Activated naive CD4-positive, alpha-beta T cell treated with anti-CD3 and anti-CD28 coated beads, Interleukin-2, amount 50 U/mL, for 16 hours (primary cell): ENCODE measurements around the gene STAG2.

ENCODE experiments used
- DNase-seq: peaks from one replicate; pipeline ENCODE4 v3.0.0-alpha.2; 2020

Gene STAG2

DNA sequence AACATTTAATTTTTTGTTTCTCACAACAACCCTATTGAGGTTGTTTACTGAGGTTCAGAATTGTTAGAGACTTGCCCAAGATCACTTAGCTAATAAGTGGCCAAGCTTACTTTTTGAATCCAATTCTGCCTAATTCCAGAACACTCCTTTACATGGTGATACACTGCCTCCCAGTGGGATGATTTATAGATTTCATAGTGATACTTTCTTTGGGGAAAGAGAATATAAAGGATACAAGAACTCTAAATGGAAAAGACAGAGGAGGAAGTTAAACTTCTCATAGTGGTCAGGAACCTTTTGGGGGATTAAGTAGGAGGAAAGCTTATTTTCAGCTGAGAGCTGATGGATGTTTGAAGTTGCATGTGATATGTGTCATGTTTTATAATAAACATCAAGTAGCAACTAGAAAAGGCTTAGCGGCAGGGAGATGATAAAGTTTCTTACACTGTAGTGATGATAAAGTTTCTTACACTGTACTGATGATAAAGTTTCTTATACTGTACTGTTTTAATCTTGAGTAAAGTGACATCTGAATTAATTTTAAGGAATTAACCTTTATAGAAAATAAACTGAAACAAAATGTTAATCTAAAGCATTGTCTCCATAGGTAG, 15.3 kb downstream of the STAG2 start:
- no peak for DNase-seq

DNA sequence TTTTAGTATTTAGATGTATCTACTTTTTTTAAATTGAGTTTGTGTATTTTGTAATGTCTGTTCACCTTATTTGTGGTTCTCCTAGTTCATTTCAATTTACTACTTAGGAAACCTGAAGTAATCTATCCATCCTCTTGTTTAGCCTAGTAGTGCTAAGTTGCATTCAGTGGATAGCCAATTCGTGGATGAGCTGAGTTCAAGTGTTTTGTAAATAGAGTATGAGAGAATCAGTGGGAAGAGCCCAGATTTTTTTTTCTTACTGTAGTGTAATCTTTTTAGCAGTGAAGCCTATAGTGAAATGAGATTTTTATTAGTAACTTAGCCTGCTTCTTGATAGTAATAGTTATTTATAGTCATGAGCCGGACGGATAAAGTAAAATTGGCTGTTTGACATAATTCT, 21.7 kb downstream of the STAG2 start:
- no peak for DNase-seq

DNA sequence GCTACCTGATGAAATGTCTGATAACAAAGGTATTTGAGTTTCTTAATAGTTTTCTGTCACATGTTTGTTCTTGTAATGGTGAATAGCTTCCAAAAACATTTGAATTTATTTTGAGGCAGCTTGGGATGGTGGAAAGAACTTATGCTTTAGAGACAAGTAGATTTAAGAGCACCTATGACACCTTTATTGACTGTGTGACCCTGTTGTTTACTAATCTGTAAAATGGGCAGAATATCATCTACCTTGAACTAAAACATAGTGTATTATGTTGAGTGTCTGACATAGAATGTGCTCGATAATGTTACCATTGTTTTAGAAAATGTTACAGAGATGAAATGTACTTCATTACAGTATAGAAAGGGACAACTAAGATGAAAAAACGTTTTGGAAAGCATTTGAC, 24.9 kb downstream of the STAG2 start:
- DNase-seq: no peak

DNA sequence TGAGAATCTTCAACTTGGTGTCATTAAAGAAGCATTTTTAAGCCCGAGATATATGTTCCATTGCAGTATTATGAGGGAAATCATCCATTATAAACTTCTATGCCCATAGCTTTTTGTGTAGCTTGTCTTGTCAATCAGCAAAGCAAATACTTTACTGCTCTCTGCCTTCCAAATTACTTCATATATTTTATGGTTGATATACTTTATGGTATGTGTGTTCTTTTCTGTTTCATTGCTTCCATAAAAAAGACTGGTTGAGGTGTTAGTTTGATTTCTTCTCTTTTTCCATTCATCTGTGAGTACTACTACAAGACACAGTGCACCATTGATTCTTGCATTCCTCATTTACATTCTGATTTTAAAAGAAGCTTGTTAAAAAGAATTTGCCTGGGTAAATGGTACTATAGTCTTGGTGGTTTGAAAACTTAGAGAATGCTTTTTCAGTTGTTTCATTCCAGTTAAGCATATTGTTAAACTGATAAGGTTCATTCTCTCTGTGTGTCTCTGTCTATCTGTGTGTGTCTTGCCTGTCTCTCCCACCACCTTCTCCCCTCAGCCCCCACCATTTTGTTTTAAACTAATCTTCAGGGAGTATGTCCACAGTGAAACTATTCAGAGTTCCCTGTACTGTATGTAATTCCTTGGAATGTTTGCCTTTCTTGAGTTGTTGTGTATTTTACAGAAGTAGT, 27.1 kb downstream of the STAG2 start:
- DNase-seq: no peak

DNA sequence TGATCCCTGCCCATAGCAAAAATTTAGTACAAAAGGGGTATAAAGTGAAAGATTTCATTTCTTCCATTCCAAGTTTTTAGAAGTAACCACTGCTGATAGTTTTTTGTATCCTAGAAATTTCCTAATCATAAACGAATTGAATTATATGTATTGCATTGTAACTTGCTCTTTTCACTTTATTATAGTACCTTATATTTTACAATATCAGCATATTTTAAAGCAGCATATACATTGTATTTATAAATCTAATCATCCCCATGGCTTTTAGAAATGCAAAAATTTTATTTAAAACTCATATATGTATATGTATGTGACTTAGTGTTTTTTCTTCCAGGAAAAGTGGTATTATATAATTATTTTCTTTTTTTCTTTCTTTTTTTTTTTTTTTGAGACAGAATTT, 27.7 kb downstream of the STAG2 start:
- DNase-seq: no peak

DNA sequence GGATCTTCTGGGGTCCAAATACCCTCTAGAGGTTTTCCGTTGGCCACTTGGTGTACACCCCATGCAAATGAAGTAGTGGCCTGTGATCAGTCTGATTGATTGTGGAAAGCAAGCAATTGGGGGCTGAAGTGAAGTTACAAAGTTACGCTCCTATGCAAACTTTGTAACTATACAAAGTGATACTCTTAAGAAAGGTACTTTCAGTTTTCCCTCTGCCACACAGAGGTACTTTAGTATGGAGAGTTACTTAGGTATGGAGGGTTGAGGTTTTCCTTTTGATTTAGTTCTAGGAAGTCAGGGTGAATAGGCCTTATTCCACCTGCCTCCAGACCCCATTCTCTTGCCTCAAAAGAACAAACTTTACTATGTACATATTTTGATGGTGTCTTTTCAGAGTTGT, 28.7 kb downstream of the STAG2 start:
- no peak for DNase-seq

DNA sequence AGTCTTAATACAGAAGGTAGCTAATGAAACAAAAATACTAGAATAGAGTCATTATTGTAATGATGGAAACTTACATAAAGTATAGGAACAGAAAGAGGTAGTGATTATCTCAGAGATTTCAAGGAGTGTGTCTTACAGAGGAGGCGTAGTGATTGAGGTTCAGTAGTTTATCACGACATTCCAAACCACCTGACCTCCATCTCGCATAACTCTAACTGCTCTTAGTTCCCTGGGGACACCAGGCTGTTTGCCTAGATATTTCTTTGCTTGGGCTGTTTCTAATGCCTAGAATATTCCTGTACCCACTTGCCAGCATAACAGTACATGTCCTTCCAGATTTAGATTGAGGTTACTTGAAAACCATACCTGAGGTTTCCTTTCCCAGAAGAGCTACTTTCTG, 29.1 kb downstream of the STAG2 start:
- DNase-seq: no peak

DNA sequence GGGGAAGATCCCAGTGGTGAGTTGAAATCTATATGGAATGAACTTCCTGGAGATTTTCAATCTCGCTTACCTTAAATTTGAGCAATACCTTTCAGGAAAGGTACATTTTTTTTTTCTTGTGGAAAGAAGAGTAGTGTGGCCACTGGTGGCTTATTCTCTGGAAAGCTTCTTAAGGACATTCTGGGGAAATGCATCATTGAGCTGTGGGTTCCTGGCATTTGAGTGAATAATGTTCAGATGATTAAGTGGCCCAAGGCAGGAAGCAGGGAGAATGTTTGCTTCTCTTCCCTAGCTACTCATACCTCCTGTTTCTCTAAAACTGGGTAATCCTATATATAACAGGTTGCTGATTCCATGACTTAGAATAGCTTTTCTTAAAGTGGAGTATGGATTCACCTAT, 31.8 kb downstream of the STAG2 start:
- DNase-seq: no peak

DNA sequence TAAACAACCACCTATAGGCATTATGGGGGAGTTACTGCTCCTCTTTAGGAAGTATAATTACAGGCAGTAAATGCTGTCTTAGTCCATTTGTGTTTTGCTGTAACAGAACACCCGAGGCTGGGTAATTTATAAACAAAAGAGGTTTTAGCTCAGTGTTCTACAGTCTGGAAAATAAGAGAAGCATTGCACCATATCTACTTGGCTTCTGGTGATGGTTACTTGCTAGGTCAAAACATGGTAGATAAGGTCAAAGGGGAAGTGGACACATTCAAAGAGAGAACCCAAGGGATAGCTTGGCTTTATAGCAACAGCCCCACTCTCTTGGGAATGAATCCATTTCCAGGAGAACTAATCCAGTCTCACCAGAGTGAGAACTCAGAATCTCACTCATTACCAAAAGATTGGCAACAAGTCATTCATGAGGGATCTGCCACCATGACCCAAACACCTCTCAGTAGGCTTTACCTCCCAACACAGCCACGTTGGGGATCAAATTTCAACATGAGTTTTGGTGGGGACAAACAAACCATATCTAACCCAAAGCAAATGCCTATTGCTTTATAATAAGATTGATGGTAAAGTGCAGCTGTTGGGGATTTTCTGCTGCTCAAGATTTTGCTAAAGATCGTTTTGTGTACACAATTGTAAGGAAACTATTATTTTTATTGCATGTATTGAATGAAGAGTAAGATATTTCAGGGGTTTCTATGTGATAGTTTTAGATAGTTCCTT, 32.6 kb downstream of the STAG2 start:
- no peak for DNase-seq

DNA sequence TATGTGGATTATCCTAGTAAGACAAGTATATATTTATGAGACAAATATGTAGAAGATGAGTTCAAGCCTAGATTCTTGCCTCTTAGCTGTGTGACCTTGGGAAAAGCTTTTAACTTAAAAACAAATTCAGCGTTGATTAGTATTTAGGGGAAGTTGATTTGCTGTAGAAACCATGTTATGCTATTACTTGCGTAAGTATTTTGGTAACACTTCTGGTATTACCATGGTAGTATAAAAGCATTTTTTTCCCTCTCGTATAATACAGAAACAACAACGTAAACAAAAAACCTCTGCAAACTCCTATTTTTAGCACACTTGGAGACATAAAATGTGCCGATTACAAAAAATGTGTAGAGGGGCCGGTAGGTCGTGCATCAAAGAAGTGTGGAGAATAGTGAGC, 33.2 kb downstream of the STAG2 start:
- no peak for DNase-seq

DNA sequence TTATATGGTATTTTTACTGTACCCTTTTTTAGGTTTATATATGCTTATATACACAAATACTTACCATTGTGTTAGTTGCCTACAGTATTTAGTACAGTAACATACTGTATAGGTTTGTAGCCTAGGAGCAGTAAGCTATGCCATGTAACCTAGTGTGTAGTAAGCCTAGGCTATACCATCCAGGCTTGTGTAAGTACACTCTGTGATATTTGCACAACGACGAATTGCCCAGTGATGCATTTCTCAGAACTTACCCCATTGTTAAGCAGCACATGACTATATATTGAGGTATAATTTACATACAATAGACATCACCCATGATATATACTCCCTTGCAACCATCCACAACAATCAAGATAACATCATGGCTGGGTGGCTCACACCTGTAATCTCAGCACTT, 40.1 kb downstream of the STAG2 start:
- DNase-seq: no peak

DNA sequence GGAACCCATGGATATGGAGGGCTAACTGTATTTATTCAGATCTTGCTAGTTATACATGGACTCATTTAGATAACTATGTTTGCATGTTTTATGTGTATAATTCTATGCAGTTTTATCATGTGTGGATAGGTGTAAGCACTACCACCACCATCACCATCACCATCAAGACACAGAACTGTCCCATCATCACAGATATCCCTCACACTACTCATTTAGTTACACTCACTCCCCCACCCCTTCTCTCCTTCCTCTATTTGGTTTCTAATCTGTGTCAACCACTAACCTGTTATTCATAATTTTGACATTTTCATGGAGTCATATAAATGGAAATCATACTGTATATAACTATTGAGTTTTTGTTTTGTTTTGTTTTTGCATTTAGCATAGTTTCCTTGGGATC, 43.7 kb downstream of the STAG2 start:
- DNase-seq: no peak

DNA sequence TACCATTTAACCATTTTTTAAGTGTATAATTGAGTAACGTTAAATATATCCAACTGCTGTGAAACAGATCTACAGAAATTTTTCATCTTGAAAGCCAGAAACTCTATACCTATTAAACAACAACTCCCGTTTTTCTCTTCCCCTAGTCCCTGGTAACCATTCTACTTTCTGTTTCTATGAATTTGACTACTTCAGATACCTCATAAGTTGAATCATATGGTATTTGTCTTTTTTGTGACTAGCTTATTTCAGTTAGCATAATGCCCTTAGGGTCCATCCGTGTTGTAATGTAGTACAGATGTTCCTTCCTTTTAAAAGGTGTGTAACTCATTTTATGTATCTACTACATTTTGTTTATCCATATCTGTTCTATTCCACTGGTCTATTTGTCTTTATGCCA, 48.7 kb downstream of the STAG2 start:
- no peak for DNase-seq

DNA sequence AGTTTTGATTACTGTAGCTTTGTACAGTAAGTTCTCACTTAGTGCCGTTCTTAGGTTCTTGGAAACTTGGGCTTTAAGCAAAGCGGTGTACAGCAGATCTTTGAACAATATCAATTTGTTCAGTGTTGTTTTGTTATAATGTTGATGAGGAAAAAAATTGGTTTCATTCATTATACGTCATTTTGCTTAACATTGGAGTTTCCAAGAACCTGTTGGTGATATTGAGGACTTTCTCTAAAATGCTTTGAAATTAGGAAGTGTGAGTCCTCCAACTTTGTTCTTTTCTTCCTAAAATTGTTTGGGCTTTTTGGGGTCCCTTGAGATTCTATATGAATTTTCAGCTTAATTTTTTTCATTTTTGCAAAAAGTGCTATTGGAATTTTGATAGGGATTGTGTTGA, 49.1 kb downstream of the STAG2 start:
- no peak for DNase-seq

DNA sequence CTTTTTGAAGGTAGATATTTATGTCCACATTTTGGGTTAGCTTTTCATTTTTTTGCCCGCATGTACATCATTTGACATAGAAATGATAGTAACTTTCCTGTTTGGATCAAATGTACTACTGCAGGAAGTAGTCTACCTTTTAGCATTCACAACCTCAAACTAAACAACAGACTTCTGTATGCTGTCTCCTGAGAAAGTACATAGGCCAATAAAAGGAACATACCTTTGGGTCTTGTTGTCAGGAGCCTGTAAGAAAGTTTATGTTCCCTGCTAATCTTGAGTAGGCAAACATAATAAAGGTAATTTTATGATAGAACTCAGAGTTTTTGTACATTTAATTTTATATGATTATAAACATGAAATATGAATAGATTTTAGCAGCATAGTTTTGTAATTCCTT, 54.2 kb downstream of the STAG2 start:
- no peak for DNase-seq

DNA sequence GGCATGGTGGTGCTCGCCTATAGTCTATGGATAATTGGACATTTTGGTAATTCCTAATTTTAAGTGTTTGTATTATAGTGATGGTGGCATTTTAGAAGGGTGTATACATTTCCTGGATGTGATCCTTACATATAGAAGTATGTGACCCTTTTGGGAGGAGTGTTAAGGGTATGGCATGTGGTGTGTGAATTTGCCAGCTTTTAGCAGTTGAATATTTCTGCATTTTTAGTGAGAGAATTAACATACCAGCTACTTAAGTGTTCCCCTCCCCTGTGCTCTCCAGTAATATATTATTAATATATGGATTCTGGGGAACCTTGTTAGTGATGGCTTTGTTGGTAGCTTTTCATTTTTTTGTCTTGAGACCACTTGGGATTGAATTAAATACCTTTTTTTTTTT, 55.3 kb downstream of the STAG2 start:
- DNase-seq: no peak

DNA sequence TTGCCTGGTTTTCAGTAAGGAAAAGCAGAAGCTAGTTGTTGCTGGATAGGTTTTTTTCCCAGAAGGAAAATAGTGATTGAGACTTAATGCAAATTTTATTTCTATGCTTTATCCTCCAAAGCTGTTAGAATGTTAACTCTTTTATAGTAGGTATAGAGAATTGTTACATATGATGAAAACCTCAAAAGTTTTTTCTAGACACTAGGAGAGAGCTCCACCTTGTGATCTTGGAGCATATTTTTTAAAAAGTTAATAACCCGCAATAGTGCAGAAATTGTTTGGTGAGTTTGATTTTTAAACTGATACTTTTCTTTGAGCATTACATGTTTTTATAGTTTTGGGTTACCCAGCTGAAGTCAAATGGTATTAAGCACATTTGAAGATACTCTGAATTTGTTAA, 56.5 kb downstream of the STAG2 start:
- no peak for DNase-seq

DNA sequence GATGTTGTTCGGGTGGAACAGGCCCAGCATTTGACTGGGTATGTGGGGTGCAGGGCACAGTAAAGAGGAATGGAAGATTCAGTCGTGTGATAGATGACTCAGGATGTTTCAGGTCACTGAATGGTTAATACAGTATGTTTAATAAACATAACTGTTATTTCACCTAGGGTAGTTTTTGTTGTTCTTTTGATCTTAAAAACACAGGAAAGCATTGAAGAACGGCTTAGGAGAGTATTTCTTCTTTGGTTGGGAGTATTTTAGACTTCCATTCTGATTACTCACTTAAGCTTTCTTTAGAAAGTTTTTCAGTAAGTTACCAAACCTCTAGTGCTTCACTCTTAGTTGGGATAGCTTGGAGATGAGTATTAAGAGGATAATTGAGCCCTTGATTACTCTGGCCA, 62.3 kb downstream of the STAG2 start:
- no peak for DNase-seq

DNA sequence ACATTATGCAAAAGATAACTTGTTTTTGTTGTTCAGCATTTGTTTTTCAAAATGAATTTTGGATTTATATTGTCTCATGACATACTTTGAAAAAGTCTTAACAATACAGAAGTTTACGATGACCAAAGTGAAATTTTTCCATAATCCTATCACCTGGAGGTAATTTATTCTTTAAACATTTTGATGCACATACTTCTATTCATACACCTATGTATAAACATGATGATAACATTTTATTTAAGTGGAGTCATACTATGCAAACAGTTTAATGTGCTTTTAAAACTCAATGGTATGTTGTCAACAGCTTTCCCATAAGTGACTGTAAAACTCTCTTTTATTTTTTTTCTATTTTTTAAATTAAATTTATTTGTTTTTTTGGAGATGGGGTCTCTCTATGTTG, 65.0 kb downstream of the STAG2 start:
- DNase-seq: no peak

DNA sequence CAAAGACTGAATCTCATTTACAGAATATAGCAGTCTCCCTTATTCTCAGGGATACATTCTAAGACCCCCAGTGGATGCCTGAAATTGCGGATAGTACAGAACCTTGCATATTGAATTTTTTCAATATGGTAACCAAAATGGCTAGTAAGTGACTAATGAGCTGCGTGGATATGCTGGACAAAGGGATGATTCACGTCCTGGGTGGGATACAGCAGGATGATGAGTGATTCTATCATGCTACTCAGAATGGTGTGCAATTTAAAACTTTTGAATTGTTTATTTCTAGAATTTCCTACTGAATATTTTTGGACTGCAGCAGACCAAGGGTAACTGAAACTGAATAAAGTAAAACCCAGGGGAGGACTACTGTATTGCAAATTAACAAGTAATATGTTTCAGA, 66.7 kb downstream of the STAG2 start:
- DNase-seq: no peak

DNA sequence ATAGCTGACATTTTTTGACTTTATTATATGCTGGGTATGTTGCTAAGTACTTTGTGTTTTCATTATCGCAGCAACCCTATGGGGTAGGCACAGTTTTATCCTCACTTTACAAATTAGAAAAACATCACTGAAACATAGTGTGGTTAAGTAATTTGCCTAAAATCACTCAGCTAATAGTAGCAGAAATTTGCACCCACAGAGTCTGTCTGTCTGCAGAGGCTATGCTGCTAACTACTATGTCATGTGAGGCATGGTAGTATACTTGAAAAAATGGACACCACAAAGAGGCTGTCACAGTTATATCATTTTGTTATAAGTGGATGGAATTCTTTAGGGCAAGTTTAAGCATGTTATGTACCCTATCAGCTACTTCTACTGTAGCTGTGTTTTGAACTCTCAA, 69.0 kb downstream of the STAG2 start:
- no peak for DNase-seq

DNA sequence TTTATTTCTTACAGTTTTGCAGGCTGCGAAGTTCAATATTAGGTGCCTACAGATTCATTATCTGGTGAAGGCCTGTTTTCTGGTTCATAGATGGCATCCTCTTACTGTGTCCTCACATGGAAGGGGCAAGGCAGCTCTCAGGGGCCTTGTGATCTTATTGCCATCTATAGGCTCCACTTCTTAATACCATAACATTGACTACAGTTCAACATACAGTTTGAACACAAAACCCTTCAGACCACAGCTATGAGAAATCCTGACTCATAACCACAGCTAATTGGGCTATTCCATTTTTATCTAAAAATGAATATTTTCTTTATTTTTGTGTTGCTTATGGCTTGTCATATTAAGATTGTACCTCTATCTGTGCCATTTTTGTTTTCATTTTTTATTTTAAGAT, 72.3 kb downstream of the STAG2 start:
- DNase-seq: no peak

DNA sequence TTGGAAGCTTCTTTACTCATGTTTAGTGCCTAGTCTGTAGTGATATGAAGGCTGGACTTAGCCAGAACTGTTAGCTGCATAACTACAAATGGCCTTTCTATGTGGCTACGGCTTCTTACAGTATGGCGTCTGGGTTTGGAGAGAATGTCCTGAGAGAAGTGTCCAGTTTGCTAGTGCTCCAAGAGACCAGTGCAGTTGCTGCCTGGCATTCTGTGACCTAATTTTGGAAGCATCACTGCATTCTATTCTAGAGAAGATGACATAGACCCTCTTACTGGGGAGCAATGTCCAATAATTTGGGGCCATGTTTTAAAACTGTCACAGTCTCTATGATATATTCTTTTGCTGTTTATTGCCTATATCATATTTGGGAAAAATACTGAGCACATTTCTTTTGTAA, 74.2 kb downstream of the STAG2 start:
- no peak for DNase-seq

DNA sequence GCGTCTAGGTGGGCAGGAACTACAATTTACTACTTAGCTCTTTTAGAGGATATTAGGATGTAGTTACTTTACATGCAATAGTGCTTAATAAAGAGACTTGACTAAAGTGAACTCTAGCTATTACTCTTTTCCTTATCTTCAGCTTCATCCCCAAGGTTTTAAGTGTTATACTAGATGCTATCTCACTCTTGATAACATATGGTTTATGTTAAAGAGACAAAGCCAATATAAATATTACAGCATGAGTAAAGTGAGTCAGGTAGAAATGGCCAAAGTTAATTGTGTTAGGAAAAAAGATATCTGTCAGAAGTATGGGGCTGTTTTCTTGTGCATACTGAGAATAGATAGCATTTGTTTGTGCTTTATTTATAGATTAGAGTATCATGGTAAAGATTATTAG, 80.5 kb downstream of the STAG2 start:
- no peak for DNase-seq

DNA sequence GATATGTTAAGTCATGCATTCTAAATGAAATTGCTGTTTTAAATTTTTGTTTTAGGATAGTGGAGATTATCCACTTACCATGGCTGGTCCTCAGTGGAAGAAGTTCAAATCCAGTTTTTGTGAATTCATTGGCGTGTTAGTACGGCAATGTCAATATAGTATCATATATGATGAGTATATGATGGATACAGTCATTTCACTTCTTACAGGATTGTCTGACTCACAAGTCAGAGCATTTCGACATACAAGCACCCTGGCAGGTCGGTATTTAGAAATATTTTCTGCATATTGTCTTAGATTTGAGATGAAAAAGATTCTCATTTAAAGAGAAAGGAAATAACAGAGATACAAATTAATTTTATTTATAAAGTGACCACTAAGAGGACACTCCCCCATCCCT, 83.6 kb downstream of the STAG2 start:
- DNase-seq: no peak
